ENCODE data around the gene NDUFS8.

Gene NDUFS8

DNA sequence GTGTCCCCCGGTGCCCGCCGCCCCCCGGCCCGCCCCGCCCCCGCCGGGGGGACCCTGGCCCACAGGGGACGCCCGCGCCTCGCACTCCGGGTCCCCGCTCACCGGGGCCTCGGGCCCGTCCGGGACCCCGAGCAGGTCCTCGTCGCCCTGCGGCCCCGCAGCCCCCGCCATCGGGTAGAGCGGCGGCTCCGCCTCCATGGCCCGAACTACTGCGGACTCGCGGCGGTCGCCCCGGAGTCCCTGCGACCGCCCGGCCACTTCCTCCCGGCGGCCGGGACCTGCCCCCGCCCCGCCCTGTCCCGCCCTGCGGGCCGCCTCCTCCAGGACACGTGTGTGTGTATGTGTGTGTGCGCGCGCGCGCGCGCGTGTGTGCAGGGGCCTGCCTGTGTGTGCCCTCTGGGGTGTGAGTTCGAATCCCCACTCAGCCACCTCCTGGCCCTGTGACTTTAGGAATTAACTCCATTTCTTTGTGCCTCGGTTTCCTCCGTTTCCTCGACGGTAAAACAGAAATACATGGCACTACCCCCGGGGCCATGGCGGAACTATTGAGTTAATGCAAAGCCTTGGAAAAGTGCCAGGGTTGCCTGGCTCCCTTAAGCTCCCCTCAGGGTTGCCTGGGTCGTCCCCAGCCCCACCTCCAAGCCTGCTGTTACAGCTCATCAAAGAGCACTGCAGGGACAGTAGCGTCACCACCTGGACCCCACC, 26.5 kb upstream of the NDUFS8 start, which contains the start of gene UNC93B1:
Gene UNC93B1 (minus strand): TSS at position 252 of the 705 bp plus-strand sequence. CDS start 54 bp downstream, at position 198.
- peak; percentile 83 for DNase-seq (ENCODE audit: low spot score)

DNA sequence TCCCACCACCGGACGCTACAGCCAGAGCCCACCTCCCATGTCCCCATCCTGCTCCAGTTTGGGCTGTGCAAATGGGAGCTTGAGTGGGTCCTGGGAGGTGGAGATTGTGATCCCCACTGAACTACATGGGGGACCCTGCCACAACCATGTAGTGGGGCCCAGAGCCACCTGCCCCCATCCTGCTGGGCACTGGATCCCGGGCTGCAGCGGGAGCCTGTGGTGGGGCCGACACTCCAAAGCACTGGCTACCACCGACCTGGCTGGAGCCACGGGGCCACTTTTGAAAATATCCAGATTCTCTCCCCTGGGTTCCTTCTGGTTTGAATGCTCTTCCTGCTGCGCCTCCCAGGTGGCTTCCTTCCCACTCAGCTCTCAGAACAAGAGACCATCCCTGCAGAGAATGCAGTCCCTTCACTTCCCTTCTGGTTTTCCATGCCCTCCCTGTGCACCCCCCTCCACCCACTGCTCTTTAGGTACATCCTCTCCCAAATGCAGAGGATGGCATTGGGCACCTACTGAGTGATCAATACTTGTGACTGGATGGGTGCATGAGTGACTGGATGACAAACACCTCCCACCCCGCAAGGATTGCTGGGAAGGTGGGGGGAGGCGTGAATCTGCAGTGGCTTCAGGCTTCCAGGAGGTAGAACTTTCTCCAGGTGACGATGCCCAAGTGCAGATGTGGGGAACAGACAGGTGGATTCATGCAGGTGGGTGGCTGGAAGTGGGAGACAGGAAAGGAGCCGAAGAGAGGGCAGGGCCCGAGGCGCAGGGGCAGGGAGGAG, 25.7 kb upstream of the NDUFS8 start:
- no peak for DNase-seq (ENCODE audit: low spot score)

DNA sequence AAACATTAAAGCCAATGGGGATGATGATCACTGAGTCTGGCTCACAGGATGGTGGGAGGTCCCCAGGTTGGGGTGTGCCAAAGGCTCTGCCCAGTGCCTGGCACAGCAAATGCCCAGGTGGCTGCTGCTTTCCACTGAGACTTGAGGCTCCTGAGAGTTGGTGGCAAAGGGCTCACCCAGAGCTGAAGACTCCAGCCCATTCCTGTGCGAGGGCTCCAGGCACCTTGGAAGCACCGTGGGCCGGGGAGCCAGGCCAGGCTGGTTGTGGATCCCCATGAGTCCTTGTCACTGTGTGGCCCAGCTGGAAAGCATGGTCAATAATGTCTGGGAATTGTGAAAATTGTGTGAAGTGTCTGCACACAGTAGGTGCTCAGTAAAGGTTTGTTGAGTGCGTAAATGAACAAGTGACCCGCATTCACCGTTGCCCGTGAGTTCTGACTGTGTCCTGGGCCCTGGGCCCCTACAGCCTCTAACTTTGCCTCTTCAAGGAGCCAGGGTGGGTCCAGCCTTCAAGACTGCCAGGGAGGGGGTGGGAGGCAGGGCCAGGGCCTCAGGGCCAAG, 23.8 kb upstream of the NDUFS8 start:
- DNase-seq (ENCODE audit: low spot score) = no peak

DNA sequence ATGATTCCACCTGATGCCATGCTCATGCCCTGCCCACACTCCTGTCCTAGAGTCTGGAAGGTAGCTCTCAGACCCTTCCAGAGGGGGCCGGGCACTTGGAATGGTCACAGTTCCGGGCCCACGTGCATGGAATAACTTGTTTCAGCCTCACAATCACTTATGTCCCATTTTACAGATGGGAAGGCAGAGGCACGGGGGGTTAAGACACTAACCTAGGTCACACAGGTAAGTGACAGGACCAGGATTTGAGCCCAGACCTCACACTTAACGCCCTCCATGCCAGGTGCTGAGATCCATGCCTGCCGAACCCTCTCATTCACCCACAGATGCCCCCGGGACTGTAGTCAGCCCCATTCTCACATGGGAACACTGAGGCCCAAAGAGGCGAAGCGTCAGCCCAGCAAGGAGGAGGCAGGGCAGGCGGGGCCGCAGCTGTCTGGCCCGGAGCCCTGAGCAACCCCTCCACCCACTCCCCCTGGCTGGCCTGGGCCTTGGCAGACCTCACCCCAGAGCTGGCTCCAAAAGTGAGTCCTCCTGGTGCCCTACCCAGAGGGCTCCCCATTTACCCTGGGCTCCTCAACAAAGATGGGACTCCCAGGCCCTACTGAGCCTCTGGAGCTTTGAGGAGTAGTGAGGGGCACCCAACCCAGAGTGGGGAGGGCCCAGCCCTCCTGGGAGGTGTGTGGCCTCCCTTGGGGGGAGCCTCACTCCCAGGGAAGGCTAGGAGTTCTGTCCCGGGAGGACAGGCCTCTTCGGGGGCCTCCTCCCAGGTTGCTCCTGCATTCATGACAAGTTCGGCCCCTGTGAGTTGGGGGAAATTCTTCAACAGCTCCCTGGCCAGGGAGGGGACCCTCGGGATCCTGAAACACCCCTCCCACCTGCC, 22.7 kb upstream of the NDUFS8 start:
- no peak for DNase-seq (ENCODE audit: low spot score)

DNA sequence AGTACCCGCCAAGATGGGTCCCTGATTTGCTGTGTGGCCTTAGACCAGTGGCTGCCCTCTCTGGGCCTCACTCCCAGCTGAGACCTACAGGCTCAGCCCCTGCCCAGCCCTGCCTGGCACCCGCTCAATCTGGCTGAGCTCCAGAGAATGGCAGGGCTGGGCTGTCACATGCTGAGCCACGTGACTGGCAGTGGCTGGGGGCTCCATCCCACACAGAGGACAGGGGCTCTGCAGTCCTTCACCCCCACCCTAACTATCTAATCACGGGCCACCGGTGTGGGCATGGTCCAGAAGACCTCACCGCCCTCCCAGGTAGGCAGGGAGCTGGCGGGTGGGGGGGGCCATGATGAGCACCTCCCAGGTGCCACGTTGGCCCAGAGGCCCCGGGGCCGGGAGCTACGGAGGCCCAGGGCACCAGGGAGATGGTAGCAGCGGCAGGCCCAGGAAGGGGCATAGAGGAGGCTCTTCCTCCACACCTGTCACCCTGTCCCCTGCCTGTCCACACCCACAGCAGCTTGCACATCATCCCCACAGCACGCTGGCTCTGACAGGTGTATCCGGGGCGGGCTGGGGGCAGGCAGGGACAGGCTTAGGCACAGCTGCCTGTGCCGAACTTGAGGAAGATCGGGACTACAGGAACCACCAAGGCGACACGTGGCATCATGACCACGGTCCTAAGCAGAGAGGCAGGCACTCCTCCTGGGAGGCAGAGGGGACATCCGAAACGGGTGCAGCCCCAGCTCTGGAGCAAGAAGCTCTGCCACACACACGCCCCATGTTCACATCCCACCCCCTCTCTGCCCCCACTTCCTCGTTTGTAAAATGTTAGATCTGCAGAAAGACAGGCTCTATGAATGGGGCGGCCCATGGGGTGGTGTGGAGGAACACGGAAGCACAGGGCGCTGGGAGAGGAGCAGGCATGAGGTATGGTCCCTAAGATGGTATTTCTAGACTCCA, 21.8 kb upstream of the NDUFS8 start:
- DNase-seq (ENCODE audit: low spot score) = no peak

DNA sequence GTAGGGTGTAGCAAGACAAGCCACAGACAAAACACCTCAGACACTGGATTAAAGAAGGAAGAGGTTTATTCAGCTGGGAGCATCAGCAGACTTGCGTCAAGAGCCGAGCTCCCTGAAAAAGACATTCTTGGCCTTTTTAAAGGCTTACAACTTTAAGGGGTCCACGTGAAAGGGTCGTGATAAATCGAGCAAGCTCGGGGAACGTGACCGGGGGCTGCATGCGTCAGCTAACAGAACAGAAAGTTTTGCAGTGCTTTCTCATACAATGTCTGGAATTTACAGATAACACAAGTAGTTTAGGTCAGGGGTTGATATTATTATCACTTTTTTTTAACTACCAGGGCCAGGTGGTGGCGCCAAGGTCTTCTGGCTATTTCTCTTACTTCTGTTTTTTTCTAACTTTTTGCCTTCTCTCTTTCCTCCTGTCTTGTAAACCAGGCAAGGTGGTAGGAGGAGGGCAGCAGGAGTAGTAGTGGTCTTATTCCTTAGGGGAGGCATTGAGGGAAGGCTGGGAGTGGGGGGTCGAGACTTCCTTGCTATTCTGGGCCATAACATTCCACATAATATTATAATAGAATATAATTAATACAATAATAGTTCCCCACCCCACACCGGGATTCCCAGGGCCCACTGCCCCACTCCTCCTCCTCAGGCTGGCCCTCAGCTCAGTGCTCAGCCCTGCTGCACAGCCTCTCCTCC, 20.9 kb upstream of the NDUFS8 start:
- DNase-seq (ENCODE audit: low spot score) = no peak

DNA sequence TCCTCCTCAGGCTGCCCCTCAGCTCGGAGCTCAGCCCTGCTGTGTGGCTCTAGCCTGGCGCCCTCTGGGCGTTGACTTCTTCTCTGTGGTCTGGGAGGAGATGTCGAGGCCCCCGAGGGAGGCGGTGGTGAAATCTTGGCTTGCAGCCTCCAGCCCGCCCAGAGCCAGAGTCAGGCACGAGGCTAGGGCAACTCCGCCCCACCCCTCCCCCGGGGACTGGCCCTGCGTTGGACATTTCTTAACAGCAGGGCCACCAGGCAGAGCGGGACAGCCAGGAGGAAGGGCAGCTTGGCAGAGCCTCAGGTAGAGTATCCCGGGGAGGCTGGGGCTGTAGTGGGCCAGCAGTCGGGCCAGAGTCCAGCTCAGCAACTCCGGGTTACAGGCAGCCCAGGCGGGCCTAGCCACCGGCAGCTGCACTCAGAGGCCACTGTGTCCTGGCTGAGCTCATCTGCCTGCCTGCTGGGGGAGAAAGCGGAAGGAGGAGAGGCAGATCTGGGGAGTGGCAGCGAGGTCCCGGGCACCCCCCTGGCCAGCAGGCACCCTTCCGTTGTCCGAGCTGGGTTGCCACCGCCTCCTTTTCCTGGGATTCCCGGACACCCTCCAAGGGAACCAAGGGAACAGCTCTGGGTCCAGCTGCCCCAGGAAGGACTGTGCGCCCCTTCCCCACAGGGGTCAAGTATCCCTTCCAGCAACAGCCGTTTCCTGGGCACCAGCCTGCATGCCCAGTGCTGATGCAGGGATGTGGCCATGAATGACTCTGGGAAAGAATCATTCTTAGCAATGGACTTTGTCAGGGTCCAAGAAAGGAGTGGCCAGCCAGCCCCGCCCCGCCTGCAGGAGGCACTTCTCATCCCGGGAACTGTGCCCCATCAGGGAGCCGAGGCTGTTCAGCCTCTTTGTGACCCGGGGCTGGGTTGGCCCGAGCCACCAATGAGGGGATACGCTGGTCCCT, 20.1 kb upstream of the NDUFS8 start, which contains the start of gene ALDH3B1:
Gene ALDH3B1 (plus strand): TSS at position 238 of the 952 bp plus-strand sequence. CDS start 4,971 bp downstream, outside the sequence.
- no peak for DNase-seq (ENCODE audit: low spot score)

DNA sequence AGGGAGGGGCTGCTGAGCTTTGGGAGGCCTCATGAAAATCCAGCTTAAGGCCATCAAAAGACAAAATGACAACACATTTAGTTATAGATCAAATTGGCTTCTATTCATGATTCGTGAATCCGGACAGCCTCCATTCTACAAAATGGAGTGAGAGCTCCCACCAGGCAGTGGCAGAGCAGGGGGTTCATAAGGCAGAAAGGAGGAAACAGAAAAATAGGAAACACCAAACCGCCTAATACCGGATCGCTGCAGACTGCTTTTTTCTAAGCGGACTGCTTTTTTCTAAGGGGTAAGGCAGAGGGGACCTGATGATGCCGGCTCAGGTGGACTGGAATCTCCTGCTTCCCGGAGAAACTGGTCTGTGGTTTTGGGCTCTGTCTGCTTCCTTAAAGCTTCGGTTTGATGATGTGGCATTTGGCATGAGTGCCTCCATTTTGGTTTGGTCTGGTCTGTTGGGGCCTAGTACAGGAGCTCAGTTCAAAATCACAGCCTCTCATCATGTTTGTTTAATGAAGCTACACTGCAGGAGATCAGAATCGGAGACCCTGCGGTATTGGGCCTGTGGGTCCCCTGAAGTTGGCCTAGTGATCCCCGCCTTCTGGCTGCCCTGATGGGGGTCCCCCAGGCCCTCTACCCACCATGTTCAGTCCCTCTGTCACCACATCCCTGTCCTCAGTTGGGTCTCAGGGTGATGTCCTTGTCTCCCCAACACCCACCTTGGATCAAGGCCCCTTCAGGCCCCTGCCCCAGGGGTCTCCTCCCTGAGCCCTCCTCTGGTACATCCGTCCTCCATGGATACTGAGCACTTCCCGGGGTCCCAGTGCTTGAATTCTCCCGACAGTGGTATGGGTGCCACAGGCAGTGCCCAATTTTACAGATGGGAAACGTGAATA, 19.2 kb upstream of the NDUFS8 start:
- DNase-seq (ENCODE audit: low spot score) = no peak

DNA sequence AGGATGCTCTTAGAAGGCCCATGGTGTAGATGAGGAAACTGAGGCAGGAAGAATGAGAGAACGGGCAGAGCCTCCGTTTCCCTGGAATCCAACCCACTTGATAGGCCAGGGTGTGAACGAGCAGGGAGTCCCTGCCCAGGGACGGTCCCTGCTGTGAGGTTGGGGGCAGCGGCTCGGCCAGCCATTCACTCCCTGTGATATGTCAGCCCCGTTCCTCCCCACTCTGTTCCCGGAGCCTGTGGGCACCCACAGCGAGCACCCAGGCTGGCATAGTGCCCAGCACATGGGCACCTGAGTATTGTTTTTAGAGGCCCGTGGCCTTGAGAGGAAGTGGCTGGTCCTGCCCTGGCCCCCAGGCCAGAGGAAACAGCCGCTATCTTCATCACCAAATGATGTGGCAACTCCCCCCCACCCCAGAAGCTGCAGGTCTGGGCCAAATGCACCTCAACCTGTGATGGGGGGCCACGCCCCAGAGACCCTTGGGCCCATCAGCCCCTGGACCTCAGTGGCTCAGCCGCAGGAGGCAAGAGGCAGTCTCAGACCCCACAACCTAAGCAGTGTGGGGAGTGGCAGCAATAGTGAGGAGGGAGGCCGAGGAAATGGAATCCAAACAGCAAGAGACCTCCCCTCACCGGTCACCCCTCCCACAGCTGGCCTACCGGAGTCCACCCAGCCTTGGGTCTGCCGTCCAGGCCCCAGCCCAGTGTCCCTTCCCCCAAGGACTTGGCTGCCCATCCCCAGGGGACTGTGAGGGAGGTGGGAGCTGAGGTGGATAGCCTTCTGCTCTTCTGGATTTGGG, 18.2 kb upstream of the NDUFS8 start:
- DNase-seq (ENCODE audit: low spot score) = no peak

DNA sequence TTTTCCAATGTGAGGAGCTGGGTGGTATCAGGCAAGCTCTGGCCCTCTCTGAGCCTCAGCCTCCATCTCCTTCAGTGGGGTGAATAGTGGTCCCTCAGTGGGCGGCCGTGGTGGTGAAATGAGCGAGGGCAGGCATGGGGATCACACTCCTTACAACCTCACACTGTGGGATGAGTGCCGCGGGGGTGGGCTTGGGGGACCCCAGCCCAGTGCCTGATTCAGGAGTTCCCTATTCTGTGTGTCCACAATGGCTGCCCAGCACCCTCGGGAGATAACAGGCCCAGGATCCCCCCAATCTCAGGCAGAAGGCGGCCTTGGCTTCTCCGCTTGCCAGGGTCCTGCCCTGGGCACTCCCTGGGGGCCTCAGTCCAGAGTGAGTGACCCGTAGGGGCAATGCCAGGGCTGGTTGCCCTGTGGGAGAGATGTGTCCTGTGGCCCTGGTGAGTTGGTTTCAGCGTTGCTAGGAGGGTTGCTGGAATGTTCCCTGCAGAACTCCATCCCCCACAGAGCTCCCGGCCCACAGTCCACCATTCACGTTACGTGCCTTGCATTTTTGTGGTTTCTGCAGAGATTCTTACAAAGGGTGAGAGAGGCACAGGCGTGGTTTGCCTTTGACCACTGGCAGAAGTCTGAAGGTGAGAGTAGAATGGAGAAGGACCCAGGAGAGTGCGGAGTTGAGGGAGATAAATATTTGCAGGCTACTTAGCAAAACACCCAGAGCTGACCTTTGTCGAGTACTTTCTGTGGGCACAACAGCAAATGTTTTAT, 17.5 kb upstream of the NDUFS8 start:
- DNase-seq (ENCODE audit: low spot score) = no peak

DNA sequence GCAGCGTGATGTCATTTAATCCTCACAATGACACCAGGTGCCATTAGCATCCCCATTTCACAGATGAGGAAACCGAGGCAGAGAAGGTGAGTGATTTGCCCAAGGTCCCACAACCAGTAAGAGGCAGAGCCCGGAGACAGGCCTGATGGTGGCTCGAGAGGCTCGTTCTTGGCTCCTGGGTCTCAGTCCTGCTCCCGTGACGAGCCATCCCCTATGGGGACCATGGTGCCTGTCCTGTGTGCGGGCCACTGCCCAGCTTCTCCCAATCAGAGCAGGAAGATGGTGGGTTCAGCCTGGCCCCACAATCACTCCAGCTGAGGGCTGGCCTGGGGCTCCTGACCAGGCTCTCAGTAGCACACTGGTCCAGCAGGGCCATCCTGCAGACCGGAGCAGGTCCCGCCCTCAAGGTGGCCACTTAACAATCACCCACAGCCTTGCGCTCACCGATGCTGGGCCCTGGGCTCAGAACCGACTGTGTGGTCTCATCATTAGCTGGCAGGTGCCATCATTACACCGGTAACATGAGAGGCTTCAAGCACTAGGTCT, 16.8 kb upstream of the NDUFS8 start:
- DNase-seq (ENCODE audit: low spot score) = no peak

DNA sequence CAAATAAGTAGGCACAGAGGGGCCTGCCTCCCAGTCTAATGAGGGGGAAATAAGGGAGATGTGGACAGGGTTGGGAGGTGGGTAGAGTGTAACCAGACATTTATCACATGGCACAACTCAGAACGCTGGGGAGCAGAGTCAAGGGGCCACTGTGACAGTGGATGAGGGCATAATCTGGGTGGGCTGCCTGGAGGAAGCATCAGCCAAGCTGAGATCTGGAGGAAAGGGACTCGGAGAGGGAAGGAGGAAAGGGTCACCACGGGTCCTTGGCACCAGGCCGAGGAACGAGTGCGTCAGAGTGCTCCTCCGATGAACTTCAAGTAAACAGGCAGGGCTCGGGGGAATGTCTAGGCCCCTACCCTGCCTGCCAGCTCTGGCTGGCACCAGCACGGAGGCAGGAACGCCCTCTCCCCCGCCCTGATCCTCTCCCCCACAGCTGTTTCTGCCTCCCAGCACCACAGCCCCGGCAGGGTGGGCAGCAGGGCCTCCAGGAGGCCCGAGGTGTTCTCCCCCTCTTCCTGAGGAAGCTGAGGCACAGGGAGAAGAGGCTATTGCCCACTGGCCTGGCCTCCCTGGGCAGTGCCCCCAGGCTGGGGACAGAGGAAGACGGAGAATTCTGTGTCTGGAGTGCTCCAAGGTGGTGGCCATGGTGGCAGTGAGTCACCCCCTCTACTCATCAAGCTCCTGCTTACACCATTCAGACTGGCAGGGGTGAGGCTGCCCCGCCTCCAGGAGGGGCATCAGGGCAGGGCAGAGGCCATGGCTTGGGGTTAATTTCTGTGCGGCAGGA, 16.1 kb upstream of the NDUFS8 start:
- no peak for DNase-seq (ENCODE audit: low spot score)

DNA sequence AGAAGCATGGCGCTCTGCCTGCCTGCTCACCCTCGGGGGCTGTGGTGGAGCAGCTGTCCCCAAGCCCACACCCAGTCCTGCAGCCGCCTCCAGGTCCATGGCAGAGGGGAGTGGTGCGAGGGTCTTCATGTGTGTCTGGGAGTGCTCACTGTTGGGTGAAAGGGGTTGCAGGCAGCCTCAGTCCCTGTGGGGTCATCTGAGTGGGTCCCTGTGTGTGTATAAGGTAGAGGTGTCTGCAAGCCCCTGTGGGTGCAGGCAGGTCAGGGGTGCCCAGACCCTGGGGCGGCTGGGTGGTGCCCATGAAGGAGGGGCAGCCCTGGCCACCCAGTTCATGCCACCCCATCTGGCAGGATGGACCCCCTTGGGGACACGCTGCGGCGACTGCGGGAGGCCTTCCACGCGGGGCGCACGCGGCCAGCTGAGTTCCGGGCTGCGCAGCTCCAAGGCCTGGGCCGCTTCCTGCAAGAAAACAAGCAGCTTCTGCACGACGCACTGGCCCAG, 15.5 kb upstream of the NDUFS8 start:
- DNase-seq (ENCODE audit: low spot score) = no peak

DNA sequence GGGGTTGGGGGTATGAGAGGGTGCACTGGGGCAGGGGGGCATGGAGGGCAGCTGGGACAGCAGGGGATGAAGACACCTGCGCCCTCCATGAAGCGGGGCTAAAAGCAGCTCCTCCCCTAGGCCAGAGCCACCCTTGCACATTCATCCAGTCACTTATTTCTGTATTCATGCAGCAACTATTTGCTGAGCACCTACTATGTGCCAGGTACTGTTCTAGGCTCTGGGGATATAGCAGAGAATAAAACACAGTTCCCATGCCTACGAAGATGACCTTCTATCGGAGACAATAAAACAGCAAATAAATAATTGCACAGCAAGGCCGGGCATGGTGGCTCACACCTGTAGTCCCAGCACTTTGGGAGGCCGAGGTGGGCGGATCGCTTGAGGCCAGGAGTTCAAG, 15.0 kb upstream of the NDUFS8 start:
- no peak for DNase-seq (ENCODE audit: low spot score)
